GM18498 (cell line): ENCODE results near the gene PRR15L.
"Not testable (repeated sequence)": the region's sequence is repeated elsewhere in the genome, so short reads cannot be mapped to it uniquely, and the experiment has no call there.

Experiments used
- ATAC-seq: cut with Tn5 transposase; IDR thresholded peaks from one replicate; pipeline ENCODE4 v1.9.1; 2021; ENCODE audit warnings: mild to moderate bottlenecking, moderate library complexity; ENCODE audit not compliant: unreplicated experiment

PRR15L gene, protein sequence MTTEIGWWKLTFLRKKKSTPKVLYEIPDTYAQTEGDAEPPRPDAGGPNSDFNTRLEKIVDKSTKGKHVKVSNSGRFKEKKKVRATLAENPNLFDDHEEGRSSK

DNA sequence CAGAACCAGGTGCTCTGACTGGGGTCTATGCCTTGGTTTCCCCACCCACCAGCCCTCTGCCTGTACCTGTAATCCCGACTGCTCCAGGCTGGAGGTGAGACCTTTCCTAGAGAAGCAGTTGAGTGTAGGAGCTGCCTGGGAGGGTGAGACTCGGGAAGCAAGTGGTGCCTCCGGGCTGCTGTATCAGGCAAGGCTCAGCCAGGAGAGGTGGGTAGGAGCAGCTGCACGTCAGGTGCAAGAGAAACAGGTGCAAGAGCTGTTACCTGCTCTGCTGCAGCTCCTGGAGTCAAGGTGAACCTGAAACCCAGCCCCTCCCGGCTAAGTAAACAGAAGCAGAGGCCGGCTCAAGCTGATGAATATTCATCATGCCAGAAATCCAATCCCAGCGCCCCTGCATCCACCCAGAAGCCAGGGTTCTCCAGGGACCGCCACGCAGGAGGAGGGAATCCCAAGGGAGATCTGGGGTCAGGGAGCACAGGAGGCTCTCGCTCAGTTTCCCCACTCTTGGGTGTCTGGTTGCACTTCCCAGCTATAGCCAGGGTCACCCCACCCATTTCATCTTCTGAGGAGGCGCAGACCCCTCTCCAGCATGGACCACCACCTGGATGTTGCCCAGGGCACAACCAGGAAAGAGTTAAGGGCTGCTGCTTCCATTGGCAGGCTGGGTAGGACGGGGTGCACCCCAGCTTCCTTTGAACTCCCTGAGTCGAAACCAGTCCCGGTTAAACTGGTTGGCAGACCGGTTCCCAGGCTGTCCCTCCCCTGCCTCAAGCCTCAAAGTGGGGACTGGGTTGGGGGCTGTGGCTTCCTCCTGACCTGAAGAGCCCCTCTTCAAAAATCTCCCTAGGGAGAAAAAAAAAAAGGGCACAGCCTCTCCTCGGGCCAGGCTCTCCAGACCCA lies at the start of gene PRR15L:
Gene PRR15L (minus strand): TSS at position 293 of the 900 bp plus-strand sequence. CDS start 4,649 bp downstream, outside the sequence.
- no peak for ATAC-seq

DNA sequence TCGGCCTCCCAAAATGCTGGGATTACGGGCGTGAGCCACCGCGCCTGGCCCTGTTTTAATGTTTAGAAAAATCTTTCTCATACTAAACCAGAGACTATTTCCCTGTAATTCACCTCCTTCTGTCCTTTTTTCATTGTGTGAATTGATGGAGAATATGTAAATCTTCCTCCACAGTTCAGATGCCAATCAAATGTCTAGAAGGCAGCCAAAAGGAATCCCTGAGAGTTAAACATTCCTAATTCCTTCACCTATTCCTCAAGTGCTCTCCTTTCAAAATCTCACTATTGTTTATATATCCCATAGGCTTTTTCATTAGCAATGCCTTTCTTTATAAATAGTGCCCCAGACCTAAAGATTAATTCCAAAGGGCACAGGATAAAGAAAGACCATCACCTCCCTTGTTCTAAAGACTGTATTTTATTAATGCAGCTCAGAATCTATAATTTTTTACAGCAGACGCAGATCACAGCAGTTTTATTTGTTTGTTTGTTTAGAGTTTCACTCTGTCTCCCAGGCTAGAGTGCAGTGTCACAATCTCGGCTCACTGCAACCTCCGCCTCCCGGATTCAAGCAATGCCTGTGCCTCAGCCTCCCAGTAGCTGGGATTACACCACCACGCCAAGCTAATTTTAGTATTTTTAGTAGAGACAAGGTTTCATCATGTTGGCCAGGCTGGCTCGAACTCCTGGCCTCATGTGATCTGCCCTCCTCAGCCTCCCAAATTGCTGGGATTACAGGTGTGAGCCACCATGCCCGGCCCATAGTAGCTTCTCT lies 49.4 kb upstream of the PRR15L start:
- ATAC-seq = no peak

DNA sequence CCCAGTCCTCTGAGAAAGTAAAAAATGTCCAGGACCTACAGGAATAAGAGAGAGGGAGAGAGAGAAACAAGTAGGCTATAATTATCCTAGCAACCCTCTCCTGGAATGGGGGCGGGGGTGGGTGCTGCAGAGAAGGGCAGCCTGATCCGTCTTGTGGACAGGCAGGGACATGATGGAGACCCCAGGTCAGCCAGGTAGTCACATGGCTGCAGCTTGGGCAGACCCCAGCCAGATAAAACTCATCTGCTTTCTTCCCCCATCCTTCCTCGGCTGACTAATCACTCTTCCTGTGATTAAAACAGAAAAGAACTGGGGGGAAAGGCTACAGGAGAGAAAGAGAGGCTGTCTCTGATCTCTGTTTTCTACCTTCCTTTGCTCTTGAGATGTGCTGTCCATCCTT lies 47.3 kb upstream of the PRR15L start:
- no peak for ATAC-seq

DNA sequence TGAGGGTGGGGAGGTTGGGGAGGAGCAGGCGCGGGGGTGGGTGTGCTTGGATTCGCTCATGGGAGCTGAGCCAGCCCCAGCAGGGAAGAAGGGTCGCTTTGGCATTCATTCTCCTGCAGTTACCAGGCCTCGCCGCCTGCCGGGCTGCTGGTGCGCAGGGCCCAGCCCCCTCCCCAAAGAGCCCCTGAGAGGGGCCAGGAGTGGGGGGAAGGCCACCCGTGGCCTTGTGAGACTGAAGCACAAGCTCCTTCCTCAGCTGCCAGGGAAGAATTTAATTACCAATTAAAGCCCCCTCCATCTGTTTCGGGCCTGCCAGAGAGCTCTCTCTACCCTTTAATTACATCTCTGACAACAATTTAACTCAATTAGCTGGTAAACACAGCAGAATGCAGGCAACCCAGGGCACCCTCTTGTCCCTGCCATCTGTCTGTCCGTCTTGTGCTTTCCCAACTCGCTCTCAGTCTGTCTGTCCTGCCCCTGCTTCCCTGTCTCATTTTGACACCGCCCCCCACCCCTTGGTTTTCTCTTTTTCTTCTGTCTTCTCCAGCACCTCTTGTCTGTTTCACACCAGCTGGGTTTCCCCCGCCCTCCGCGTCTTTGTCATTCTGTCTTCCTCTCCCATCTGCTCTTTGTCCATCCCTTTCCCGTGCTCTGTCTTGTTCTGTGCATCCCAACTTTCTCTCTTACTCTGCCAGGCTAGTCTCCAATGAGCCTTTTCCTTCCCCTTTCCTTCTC lies 45.9 kb upstream of the PRR15L start:
- ATAC-seq = no peak

DNA sequence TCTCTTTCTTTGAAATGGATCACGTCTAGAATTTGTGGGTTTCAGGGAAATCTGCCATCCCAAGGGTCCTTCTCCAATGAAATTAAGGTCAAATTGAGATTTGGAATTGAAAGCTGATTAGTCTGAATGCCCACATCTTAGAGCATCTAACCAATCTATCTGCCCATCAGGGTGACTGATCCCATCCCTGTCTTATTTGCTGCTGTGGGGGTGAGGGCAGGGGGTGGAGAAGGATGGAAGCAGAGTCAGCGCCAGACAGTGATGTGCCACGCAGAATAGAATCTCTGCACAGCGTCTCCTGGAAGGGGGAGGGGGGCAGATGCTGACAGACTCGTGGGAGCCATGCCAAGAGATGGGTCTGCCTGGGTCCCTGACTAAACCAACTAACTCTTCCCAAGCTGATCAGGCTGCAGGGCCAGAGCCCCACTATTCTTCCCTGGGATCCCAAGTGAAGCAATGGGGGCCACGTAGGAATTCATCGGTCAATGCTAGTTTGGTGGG lies 45.3 kb upstream of the PRR15L start:
- ATAC-seq = no peak

DNA sequence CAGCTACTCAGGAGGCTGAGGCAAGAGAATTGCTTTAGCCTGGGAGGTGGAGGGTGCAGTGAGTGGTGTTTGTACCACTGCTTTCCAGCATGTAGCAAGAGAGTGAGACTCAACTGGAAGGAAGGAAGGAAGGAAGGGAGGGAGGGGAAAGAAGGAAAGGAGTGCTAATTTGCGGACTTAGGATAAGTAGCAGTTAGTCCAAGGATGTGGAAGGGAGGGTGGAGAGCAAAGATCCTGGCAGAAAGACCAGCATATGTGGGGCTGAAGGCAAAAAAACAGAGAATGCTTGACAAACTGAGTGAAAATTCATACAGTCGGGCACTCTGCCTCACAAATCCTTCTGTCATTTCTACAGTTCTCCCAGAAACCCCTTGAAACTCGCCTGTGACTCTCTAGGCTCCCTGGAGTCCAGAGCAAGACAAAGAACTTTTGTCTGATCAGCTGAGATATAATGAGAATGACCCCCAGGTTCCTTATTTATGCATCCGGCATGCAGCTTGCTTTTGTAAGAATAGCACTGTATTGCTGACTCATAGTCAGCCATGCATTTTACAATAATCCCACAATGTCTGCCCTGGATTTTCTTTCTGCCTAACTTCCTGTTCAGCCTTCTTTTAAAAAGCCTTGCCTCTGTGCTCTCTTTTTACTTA lies 44.7 kb upstream of the PRR15L start:
- no peak for ATAC-seq

DNA sequence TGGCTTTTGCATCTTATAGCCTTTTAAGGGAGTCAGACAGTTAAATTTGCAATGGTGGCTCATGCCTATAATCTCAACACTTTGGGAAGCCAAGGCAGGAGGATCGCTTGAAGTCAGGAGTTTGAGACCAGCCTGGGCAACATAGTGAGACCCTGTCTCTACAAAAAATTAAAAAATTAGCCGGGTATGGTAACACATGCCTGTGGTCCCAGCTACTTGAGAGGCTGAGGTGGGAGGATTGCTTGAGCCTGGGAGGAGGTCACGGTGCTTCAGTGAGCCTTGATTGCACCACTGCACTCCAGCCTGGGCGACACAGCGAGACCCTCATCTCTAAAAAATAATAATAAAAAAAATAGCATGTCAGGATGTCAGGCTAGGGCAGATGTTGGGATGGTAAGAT lies 44.0 kb upstream of the PRR15L start:
- ATAC-seq = not testable (repeated sequence)

DNA sequence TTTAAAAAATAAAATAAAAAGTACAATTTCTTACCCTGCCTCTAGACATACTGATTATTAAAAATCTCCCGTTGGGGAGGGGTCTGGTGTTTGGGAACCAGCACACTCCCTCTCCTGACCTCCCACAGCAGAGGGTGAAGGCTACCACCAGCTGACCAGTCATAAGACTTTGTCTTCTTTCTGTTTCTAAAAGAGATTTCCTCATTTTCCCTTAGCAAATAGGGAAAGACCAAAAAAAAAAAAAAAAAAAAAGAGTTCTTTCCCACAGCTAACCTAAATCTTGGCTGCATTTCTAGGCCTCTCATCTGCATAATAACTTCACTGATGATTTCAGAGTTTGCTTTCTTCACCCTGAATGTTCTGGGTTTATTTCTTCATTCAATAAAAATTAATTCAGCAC lies 43.5 kb upstream of the PRR15L start:
- ATAC-seq = no peak

DNA sequence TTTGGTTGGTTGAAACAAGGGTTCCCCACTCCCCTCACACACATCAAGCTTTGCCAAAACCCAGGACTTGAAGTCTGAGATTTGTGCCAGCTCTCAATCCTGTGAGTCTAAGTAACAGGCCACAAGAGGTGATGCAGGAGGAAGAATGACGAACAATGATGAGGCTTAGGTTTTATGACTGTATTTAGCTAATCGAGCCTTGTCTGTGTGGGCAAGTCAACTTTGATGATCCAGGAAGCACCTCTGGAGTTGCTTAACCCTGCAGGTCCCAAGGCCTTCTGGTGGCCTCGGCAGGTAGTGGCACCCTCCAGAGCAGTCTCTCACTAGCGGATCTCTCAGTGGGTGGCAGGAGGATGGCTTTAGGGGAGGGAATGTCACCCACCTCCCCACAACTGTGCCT lies 41.9 kb upstream of the PRR15L start:
- ATAC-seq = no peak

DNA sequence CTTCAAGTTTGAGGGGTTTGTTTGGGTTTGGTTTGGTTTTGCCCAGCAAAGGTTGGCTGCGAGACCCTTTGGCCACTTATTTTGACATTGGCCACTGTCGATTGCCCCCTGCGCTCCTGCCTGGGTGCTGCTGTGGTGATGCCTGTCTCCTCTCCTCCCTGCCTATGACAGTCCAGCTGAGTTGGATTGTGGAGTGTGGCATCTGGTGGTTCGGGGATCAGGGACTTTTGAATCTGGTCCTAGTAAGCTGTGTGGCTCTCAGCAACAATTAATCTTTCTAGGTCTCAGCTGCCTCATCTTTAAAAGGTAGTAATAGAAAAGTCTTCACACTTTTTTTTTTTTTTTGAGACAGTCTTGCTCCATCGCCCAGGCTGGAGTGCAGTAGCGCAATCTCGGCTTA lies 40.4 kb upstream of the PRR15L start:
- ATAC-seq = no peak

DNA sequence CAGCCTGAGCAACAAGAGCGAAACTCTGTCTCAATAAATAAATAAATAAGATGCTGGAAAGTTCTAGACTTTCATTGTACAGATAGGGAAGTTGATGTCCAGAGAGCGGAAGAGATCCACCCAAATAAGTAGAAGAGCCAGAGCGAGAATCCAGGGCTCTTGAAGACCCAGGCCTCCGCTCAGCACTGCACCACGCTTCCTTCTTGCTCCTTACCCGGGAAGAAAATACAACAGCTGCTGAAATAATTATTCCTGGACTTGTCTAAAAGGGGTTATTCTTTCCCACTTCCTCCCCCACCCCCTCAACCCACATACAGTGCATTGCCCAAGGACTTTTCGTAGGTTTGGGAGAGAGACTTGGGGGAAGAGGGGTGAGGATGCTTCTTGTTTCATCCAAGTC lies 39.9 kb upstream of the PRR15L start:
- ATAC-seq = no peak

DNA sequence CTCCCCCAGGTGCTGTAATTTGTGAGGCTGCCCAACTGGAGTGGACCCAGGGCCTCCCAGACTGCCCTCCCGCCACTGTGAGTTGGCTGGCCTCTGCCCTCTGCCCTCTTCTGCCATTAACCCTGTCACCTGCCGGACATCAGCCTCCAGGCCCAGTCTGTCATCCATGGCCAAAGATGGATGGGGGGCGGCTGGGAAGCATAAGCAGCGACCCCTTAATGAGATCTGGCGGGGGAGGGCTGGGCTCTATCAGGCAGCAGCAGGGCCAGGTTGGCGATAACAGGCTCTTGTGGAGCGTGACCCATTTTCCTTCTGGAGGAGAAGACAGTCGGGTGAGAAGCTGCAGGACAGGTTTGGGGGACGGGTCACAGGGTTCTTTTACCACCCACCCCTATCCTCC lies 38.5 kb upstream of the PRR15L start:
- ATAC-seq = no peak

DNA sequence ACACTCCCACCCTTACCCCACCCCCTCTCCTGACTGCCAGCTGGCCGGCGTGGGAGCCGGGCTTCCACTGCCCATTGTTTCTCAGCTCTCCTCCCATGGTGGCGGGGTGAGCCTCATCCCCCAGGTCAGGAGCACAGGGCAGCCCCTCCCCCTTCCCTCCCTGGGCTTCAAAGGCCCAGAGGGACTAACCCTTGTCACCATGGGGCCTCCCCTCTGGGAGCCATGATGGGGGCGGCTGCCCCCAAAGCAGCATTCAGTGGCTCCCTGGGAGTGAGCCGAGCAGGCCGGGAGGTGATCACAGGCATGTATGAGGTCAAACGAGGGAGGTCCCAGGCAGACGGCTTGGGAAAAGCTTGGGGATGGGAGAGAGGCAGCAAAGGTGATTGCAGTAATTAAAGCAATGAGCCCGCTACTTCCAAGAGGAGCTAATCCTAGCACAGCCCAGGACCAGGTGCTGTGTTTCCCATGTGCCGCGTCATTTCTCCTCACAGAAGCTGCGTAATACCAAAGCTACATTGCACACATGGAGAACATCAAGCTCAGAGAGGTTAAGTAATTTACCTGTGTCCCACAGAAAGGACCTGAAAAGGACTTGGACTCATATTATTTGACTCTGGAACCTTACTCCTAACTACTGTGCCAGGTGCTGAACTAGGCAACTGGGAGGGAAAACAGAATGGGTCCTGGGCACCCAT lies 37.7 kb upstream of the PRR15L start:
- ATAC-seq = no peak

DNA sequence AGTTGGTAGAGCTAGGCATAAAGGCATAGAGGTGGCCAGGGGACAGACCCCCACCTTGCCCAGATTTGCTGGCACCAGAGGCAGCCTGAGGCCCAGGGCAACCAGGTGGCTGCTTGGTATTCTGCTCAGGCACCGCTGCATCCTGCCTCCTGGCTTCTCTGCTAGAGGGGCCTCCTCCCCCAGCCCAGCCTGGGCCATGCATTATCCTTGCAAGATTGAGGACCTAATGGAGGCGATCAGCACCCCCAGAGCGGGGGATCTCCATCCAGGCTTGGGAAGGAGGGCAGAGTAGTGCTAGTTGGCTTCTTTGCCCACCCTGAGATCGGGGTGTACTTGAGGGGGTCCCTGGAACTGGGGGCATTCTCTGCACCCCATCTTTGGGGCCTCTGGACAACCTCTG lies 37.0 kb upstream of the PRR15L start:
- no peak for ATAC-seq

DNA sequence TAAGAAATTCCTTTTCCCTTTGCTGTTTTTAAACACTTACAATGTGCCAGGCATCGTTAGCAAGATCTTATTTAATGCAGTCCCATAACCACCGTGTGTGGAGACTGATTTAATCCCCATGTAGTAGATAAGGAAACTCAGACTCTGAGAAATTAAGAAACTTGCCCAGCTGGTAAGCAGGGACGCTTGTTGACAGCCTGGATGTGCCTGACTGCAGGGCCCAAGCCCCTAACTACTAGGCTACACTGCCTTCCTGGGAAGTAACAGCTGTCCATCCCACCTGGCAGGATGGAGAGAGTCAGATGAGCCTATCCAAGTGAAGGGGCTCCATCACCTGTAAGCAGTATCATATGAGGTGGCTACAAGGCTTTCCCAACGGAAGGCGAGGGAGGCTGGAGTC lies 36.3 kb upstream of the PRR15L start:
- ATAC-seq = no peak

DNA sequence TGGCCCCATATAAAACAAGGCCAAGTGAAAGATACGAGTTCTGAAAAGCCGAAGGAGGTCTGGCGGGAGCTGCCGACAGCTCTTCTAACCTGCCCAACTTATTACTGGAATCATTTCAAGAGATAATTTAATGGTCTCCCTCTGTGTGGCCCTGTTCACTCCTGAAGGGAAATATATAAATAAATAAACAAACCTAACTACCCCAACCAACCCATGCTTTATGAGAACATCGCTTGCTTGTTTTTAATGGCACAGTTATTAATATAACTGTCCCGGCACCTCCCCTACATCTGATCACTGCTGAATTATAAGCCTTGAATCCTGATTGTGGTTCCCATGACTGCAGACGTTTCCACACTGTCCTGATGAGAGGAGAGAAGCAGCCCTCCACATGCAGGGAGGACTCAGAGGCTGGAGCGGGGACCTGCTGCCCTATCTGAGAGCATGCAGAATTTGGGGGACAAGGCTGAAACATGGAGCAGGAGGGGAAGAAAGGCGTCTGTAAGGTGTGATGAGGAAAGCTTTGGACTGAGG lies 35.4 kb upstream of the PRR15L start:
- ATAC-seq = no peak

DNA sequence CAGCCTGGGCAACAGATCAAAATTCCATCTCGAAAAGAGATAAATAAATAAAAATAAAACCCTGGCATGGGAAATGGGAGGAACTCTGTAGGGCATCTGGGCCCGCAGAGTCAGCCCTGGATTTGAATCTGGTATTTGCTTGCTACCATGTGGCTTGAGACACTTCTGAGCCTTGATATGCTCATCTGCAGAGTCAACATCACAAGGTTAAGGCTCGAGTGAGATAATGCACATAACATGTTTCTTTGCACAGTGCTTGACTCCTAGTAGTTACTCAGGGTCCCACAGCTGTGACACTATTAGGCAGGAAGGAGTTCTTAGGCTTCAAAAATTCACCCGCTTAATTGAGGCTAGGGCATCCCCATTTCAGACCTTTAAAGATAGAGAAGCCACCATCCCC lies 34.5 kb upstream of the PRR15L start:
- no peak for ATAC-seq

DNA sequence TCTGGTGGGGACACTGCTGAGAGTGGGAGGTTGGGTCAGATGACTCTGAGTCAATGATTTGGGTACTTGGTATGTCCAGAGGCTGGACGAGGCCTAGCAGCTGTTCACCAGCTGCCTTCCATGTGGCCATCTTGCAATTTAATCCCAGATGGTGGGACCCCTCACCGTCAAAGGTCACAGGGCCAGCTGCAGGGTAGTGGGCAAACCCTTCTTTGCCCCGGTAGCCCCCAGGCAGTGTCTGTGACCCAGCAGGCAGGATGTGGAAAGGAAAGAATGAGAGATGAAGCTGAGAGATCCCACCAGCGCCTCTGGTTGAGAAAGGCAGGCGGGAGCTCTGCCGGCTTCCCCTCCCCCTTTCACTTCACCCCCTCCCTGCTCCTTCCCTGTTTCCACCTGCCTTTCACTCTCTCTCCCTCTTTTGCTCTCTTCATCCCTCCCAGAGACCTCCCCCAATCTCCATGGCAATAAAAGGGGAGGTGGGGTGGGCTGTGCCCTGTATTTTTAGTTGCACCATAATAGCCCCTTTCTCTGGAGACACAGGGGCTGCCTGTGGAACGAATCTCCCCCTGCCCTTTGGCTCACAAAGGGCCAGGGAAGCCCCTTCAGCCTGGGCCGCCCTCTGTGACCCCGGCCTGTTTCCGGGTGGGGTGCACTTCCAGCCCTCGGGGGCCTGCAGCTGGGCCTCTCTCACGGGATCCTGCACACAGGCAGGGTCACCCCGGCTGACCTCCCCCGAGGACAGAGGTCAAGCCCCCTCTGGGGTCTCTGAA lies 33.5 kb upstream of the PRR15L start:
- ATAC-seq = no peak

DNA sequence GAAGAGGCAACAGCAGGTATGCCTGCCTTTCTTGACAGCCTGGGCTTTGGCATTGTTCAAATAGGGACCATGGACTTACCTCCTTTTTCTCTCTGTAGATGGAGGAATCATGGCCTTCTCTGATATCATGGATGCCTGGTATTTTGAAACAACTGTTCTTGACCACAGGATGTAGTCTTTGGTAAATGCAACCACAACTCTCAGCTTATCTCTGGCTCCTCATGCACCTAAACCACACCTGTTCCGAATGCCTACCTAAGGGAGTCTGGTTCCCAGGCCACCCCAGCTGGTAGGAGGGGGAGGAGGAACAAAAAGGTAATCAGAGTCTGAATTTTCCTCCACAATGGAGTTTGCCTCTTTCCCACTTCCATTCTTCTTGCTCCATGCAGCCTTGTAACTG lies 32.0 kb upstream of the PRR15L start:
- no peak for ATAC-seq
